ENCODE measurements around the gene CACNA1E.

DNA sequence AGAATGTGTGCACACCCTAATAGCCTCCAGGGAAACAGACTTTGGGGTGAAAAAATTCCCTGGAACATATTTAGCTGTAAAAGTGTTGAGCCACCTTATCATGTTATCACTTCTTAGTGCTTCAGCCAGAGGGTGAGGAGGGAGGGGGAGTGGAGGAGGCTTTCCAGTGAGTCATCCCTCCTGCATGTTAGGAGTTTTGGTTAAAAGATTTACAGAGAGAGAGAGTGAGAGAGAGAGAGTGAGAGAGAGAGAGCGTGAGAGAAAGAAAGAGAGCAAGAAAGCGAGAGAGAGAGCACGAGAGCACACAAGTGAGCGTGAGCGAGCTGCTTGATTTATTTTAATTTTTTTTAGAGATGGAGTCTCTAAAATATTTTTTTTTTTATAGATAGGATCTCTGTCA, 13.5 kb upstream of the CACNA1E start:
- TF ChIP-seq, protein P1, sequence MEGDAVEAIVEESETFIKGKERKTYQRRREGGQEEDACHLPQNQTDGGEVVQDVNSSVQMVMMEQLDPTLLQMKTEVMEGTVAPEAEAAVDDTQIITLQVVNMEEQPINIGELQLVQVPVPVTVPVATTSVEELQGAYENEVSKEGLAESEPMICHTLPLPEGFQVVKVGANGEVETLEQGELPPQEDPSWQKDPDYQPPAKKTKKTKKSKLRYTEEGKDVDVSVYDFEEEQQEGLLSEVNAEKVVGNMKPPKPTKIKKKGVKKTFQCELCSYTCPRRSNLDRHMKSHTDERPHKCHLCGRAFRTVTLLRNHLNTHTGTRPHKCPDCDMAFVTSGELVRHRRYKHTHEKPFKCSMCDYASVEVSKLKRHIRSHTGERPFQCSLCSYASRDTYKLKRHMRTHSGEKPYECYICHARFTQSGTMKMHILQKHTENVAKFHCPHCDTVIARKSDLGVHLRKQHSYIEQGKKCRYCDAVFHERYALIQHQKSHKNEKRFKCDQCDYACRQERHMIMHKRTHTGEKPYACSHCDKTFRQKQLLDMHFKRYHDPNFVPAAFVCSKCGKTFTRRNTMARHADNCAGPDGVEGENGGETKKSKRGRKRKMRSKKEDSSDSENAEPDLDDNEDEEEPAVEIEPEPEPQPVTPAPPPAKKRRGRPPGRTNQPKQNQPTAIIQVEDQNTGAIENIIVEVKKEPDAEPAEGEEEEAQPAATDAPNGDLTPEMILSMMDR (IDR thresholded peaks at IDR 0.05): peak in 1 of 3 experiments; percentile 30
- TF ChIP-seq POLR2A (IDR thresholded peaks at IDR 0.05) (no peak), POLR2AphosphoS5 (IDR thresholded peaks at IDR 0.05; ENCODE audit: insufficient read depth in 1 of 2, low read depth in 1 of 2) (no peak)
